Vagina (tissue), 2 donors: ENCODE results near the gene RNU2-1. TPM values are rescaled to one million over a fixed set of nuclear protein-coding genes. Genes with fewer than 3 reads are reported as not detected.

Source experiments
- DNase-seq, 2 donors: peaks; one replicate each; pipeline ENCODE4 v3.0.0-alpha.2; 2017; ENCODE audit errors: extremely low spot score in 2 of 2
- H3K27ac ChIP-seq: fragments of 200-600 bp; sonication (generic); one replicate; pipeline ENCODE4 v1.5.1; 2019
- H3K27me3 ChIP-seq: fragments of 200-600 bp; sonication (generic); one replicate; pipeline ENCODE4 v1.5.1; 2019
- H3K36me3 ChIP-seq, 2 donors: fragments of 200-600 bp; sonication (generic); one replicate each; pipeline ENCODE4 v1.5.1; 2017 to 2019
- H3K4me1 ChIP-seq: fragments of 200-600 bp; sonication (generic); one replicate; pipeline ENCODE4 v1.5.1; 2019
- H3K4me3 ChIP-seq, 2 donors: fragments of 200-600 bp; sonication (generic); 1 replicate in 1 of 2; 2 replicates in 1 of 2; pipeline ENCODE4 v1.5.1; 2016 to 2019
- H3K9me3 ChIP-seq: fragments of 200-600 bp; sonication (generic); one replicate; pipeline ENCODE4 v1.5.1; 2019
- POLR2A ChIP-seq, 2 donors: fragments of 450-650 bp; IDR thresholded peaks; one replicate each; pipeline ENCODE4 v1.6.1; 2017; ENCODE audit warnings: antibody characterized with exemption in 2 of 2, mild to moderate bottlenecking in 2 of 2, moderate library complexity in 2 of 2
- POLR2AphosphoS5 ChIP-seq, 2 donors: sonication (generic); formaldehyde crosslinking; IDR thresholded peaks; one replicate each; pipeline ENCODE4 v1.9.0; 2017; ENCODE audit warnings: antibody characterized with exemption in 2 of 2, mild to moderate bottlenecking in 2 of 2, low read depth in 1 of 2; ENCODE audit not compliant: insufficient read depth in 1 of 2
- intact Hi-C: fragments of 100-400 bp; cut with DNase I; formaldehyde crosslinking; loops from one replicate; pipeline ENCODE4 v1.15.1; 2023
- total RNA-seq: library from RNA; depleted of rRNA; stranded (reverse); fragments of >200 nt; gene quantifications from one replicate; pipeline ENCODE4 v1.2.3, GENCODE V29; 2016
- TF ChIP-seq, protein P1 (sequence below), 3 experiments: fragments of 450-650 bp in 2 of 3; fragments of 200-600 bp in 1 of 3; sonication (generic) in 1 of 3; IDR thresholded peaks; one replicate each; pipeline ENCODE4 v1.5.1; 2017 to 2019; ENCODE audit warnings: antibody characterized with exemption in 3 of 3, mild to moderate bottlenecking in 2 of 3, moderate library complexity in 2 of 3

The RNU2-1 gene
- total RNA-seq, 1 donor from 2014 or later = not detected

DNA sequence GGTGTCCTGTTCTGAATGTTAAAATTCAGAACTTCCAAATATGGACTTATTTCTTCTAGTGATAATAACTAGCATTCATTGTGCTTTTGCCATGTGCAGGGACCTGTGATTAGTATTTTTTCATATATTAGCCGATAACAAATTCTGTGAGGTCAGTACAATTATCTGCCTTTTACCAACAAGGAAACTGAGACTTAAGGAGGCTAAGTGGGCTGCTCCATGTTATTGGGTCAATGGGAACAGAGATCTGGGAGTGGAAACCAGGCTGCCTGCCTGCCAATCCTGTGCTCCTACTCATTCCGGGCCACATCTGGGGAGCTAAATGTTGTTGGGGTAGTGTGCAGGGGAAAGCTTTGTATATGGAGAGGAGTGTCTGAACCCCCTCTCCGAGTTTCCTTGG lies 18.4 kb downstream of the RNU2-1 start:
- Histone ChIP-seq H3K4me3 (no peak overlapping the region), H3K9me3 (no peaks in the 10 kb centered on the region), H3K27me3 (no peaks in the 10 kb centered on the region), H3K27ac (no peak overlapping the region), H3K36me3 (peaks cover 0 to 4% of the 10 kb centered on the region in 2 donors), H3K4me1 (peaks cover 23% of the 10 kb centered on the region)
- DNase-seq = no peak
- TF ChIP-seq POLR2A (IDR thresholded peaks at IDR 0.05) (no peak), POLR2AphosphoS5 (IDR thresholded peaks at IDR 0.05; ENCODE audit: insufficient read depth in 1 of 2, low read depth in 1 of 2) (no peak)
- TF ChIP-seq, protein P1, sequence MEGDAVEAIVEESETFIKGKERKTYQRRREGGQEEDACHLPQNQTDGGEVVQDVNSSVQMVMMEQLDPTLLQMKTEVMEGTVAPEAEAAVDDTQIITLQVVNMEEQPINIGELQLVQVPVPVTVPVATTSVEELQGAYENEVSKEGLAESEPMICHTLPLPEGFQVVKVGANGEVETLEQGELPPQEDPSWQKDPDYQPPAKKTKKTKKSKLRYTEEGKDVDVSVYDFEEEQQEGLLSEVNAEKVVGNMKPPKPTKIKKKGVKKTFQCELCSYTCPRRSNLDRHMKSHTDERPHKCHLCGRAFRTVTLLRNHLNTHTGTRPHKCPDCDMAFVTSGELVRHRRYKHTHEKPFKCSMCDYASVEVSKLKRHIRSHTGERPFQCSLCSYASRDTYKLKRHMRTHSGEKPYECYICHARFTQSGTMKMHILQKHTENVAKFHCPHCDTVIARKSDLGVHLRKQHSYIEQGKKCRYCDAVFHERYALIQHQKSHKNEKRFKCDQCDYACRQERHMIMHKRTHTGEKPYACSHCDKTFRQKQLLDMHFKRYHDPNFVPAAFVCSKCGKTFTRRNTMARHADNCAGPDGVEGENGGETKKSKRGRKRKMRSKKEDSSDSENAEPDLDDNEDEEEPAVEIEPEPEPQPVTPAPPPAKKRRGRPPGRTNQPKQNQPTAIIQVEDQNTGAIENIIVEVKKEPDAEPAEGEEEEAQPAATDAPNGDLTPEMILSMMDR (IDR thresholded peaks at IDR 0.05) = no peak
- intact Hi-C loops = loop anchor here (10.0 kb wide), 1 partner anchor 119 kb away; no protein-coding TSS in a partner anchor

DNA sequence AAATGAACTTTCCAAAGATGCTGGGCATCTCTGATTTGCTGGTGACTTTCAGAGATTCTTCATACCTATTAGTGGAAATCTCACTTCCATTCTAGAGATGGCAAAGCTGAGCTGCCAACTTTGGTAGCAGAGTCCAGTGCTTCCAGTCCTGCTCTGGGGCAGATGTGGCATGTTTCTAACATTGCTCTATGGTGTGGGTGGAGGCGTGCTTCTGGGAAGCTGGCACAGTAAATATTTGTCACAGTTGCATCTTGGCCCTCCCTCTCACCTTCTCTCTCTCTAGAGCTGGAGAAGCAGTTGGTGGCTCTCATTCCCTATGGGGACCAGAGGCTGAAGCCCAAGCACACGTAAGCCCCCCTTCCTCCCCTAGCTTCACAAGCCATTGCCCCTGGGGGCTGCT lies 20.2 kb downstream of the RNU2-1 start:
- H3K27ac ChIP-seq = no peak overlapping the region

DNA sequence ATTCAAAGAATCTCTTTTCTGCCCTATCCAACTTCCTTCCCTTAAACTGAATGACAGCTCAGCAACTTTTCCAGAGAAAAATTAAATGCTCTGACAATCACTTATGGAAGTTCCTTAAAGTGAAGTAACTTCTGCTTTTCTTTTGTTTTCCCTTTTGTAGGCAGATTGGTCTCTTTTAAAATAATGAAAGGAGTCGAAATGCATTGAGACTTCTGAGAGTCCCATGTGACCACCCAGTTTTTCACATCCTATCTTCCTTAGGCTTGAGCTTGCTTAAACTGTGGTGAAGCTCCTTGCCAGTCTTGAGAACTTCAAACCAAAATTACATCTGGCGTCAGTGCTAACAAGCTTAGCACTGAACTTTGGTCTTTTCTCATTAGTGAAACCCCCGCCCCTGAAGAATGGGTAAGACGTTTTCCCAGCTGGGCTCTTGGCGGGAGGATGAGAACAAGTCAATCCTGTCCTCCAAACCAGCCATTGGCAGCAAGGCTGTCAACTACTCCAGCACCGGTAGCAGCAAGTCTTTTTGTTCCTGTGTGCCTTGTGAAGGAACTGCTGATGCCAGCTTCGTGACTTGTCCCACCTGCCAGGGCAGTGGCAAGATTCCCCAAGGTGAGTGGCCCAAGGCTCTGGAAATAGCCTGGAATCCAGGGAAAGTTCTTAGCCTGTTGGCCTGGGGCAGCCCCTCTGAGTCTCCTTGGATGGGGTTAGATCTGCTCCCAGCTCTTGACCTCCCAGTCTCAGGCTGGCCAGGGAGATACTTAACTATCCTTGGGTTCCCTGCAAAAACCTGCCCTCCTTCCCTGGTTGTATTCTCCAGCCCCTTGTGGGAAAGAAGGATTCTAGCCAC lies 20.9 kb downstream of the RNU2-1 start:
- no peaks in the 10 kb centered on the region for H3K27me3 ChIP-seq
- TF ChIP-seq POLR2A (IDR thresholded peaks at IDR 0.05) (no peak), POLR2AphosphoS5 (IDR thresholded peaks at IDR 0.05; ENCODE audit: insufficient read depth in 1 of 2, low read depth in 1 of 2) (no peak)
- TF ChIP-seq, protein P1 (IDR thresholded peaks at IDR 0.05) = no peak
- H3K4me3 ChIP-seq = peak overlapping the region; percentile 60 to 78
- no peak for DNase-seq
- intact Hi-C loops = loop anchor here (10.0 kb wide), 1 partner anchor 122 kb away; no protein-coding TSS in a partner anchor
- peak overlapping the region; percentile 87 for H3K27ac ChIP-seq
- H3K4me1 ChIP-seq = peaks cover 23% of the 10 kb centered on the region
- H3K36me3 ChIP-seq = peaks cover 0 to 19% of the 10 kb centered on the region in 2 donors
- H3K9me3 ChIP-seq = no peaks in the 10 kb centered on the region

More for the DNA sequence above, 20.2 kb downstream of the RNU2-1 start:
- peaks cover 0 to 13% of the 10 kb centered on the region in 2 donors for H3K36me3 ChIP-seq
- H3K27me3 ChIP-seq = no peaks in the 10 kb centered on the region
- TF ChIP-seq POLR2A (IDR thresholded peaks at IDR 0.05) (no peak), POLR2AphosphoS5 (IDR thresholded peaks at IDR 0.05; ENCODE audit: insufficient read depth in 1 of 2, low read depth in 1 of 2) (no peak)
- TF ChIP-seq, protein P1 (IDR thresholded peaks at IDR 0.05) = no peak
- H3K4me1 ChIP-seq = peaks cover 23% of the 10 kb centered on the region
- no peak for DNase-seq
- intact Hi-C loops = loop anchor here (10.0 kb wide), 1 partner anchor 121 kb away; no protein-coding TSS in a partner anchor
- H3K4me3 ChIP-seq = no peak overlapping the region
- H3K9me3 ChIP-seq = no peaks in the 10 kb centered on the region

DNA sequence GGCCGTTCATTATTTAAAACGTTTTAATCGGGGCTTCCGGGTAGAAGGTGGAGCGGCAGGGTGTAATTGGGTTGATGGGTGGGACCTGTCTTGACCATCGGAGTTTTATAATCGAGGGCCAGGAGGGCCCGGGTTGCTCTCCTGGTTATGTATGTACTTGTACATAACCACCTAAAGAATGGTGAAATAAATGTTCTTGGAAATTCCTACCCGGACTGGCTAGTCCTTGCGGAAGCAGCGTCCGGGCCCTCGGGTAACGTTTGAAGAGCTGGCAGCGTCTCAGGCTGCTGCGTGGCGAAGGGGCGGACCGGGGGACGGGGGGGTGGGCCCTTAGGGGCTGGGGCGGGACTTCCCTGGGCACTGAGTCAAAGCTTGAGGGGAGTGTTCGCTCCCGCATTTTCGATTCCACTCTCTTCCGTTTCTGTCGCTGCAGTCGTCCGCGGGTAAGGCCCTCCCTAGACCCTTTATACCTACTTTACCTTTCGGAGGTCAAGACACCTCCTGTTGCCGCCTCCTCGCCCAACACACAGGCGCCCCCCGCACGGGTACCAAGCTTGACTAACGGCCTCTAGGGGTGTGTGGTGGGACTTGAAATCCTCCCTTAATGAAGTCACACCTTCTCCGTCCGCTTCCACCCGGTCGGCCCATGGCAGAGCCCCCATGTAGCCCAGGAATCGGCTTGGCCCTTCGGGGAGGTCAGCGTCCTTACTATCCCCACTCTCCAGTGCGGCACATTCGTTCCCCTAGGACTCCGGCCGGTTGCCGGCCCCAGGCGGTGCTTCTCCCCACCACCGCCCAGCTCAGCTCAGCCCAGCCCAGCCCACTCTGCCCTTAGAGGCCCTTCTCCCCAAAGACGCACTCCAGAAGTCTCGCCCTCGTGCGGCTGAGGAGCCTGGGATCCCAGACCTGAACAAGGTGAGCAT lies 22.0 kb downstream of the RNU2-1 start, which contains the start of gene TMEM106A:
Gene TMEM106A (plus strand): TSS at position 396 of the 923 bp plus-strand sequence. CDS start 1,167 bp downstream, outside the sequence.
- Histone ChIP-seq H3K4me1 (peaks cover 23% of the 10 kb centered on the region), H3K27ac (peak within 1 kb of the TSS; percentile 87), H3K9me3 (no peaks in the 10 kb centered on the region), H3K36me3 (peaks cover 0 to 31% of the 10 kb centered on the region in 2 donors), H3K27me3 (no peaks in the 10 kb centered on the region), H3K4me3 (peak within 1 kb of the TSS; percentile 60 to 78)
- TF ChIP-seq POLR2A (IDR thresholded peaks at IDR 0.05) (no peak), POLR2AphosphoS5 (IDR thresholded peaks at IDR 0.05; ENCODE audit: insufficient read depth in 1 of 2, low read depth in 1 of 2) (peak in 1 of 2 donors; percentile 78)
- intact Hi-C loops = loop anchor here (10.0 kb wide), 1 partner anchor 123 kb away; no protein-coding TSS in a partner anchor
- peak in 1 of 2 donors; percentile 90 for DNase-seq

DNA sequence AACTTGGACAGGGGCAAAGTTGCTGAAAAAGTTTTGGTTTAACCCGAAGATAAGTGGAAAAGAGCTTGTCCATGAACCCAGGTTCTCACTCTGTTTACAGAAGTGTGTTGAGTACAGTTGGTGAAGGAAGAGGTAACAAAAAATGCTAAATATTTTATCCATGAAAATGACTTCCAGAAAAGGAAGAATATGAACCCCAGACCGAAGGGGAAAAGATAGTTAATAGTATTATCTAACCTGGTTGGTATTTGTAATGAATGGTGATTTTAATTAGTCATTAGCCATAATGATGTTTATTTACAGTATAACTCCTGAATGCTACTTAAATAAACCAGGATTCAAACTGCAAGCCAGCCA lies 22.7 kb downstream of the RNU2-1 start:
- no peak for DNase-seq
- no peaks in the 10 kb centered on the region for H3K9me3 ChIP-seq
- H3K36me3 ChIP-seq = peaks cover 0 to 31% of the 10 kb centered on the region in 2 donors
- TF ChIP-seq POLR2AphosphoS5 (IDR thresholded peaks at IDR 0.05; ENCODE audit: insufficient read depth in 1 of 2, low read depth in 1 of 2) = no peak
- TF ChIP-seq, protein P1 (IDR thresholded peaks at IDR 0.05) = no peak
- TF ChIP-seq POLR2A (IDR thresholded peaks at IDR 0.05) = no peak
- no peaks in the 10 kb centered on the region for H3K27me3 ChIP-seq
- intact Hi-C loops = loop anchor here (10.0 kb wide), 1 partner anchor 124 kb away; no protein-coding TSS in a partner anchor
- peaks cover 23% of the 10 kb centered on the region for H3K4me1 ChIP-seq
- peak overlapping the region; percentile 60 to 78 for H3K4me3 ChIP-seq
- H3K27ac ChIP-seq = peak overlapping the region; percentile 87
